AG08395 (cell line): Measurements from ENCODE around the gene DCAKD.

ENCODE experiments used
- DNase-seq: peaks from one replicate; pipeline ENCODE4 v3.0.0; 2012; ENCODE audit warnings: mixed read lengths, low spot score

The DCAKD gene, protein sequence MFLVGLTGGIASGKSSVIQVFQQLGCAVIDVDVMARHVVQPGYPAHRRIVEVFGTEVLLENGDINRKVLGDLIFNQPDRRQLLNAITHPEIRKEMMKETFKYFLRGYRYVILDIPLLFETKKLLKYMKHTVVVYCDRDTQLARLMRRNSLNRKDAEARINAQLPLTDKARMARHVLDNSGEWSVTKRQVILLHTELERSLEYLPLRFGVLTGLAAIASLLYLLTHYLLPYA

DNA sequence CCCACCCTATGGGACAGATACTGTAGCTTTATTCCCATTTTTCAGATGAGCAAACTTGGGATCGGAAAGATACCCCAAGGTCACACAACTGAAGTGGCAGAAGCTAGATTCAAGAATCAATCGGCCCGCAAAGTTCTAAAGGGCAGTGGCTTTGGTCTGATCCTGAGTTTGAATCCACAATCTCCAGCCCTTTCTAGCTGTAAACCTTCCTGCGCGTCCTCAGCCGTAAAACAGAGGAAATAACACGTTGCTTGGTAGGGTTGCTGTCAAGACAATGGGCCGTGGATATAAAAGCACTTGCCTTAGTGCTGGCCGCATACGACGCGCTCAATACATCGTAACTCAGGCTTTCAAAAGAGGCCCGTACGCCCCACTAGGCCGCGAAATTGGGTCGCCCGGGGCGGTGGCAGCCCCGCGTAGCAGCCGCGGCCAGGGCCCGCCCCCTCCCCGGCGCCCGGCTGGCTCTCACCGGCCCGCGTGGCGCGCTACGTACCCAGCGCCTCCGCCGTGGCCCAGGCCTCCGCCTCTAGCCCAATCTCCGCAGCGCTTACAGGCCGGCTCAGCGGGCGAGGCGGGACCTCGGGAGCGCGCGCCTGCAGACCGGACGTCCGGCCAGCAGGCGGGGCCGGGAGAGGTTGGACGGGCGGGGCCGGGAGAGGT, at the start of gene DCAKD:
Gene DCAKD, minus strand, starts transcription at position 573 of the 660 bp plus-strand sequence. CDS start 16,747 bp downstream, outside the sequence.
- peak; percentile 92 for DNase-seq

DNA sequence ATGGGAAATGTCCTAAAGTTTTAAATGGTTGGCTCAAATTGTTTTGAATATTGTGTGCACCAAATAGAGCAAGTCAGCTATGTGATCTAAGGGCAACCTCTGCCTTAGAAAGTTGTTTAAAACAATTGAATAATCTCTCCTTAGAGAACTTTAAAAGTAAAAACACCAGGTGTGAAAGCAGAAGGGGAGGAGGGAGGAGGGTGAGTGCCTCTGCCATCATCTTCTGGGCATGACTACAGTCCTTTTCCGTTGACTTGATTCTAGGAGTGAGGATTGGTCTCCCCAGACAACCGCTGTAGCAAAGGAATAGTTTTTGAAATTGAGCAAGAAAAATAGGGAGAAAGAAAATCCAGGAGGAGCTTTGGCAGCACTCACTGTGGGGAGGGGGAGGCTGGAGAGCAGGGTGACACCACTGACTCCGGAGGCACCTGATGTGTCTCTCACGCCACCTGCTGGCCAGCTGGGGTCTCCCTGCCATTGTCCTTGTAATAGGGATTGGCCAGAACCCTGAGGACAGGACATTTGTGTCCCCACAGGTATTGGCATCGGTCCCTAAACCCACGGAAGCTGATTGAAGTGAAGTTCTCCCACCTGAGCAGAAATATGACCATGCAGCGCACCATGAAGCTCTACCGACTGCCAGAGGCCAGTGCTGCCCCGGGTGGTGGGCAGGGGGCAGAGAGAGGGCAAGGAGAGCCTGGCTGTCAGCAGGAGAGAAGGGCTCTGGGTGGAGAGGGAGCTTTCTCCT, 47.6 kb upstream of the DCAKD start:
- peak; percentile 92 for DNase-seq

DNA sequence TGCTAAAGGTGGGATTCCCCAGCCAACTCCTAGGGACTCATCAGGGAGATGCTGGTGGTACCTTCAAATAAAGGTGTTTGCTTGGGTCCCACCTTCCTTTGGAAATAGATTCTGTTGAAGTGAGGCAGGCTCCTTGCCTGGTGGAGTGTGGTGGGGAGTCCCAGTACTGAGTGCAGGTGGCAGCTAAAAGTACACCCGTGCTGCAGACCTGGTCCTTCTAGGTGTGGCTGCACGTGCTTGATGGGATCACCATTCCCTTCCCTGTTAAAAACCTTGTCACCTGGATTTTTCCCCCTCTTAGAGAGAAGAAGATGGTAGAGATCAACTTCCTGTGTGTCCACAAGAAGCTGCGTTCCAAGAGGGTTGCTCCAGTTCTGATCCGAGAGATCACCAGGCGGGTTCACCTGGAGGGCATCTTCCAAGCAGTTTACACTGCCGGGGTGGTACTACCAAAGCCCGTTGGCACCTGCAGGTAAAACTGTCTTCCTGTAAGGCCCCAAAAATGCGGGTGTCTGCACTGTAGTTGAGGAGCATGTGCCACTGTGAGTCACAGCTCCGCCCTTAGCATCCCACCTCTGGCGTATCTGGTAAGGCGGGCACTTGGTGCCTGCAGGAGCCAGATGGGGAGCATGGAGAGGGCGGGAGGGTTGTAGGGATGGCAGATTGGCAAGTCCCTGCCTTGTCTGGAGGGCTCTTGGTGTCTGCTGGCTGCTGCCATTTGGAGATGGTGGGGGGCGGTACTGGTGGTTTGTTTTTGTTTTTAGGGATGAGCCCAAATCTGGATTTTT, 46.8 kb upstream of the DCAKD start:
- DNase-seq, result no peak

DNA sequence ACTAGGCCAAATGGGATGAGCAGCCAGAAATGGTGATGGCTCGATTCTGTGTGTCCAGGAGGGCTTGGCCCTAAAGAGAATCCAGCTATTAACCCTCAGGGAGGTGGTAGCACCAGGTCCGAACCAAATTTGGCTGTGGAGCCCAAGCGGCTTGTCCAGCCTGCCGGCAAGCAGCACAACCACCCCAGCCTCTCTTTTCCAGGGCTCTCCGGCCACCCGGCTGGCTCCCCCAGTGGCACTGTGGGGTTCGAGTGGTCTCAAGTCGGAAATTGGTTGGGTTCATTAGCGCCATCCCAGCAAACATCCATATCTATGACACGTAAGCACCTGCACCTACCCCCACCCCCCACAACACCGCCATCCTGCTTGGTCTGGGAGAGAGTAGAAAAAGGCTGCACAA, 45.5 kb upstream of the DCAKD start:
- no peak for DNase-seq

DNA sequence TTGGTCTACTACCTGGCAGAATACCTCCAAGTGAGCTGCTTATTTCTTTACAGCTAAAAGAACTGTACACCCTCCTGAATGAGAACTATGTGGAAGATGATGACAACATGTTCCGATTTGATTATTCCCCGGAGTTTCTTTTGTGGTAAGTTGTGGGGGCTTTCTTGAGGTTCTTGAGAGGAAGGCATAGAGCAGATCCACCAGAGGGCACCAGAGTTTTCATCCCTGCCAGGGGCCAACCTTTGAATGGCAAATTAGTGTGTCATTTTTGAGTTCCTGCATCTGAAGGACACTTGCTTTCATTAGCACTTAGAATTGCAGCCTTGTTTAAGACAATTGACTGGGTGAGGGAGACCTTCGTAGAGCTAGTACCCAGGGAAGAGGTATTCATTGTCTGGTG, 44.7 kb upstream of the DCAKD start:
- DNase-seq, result peak; percentile 50

DNA sequence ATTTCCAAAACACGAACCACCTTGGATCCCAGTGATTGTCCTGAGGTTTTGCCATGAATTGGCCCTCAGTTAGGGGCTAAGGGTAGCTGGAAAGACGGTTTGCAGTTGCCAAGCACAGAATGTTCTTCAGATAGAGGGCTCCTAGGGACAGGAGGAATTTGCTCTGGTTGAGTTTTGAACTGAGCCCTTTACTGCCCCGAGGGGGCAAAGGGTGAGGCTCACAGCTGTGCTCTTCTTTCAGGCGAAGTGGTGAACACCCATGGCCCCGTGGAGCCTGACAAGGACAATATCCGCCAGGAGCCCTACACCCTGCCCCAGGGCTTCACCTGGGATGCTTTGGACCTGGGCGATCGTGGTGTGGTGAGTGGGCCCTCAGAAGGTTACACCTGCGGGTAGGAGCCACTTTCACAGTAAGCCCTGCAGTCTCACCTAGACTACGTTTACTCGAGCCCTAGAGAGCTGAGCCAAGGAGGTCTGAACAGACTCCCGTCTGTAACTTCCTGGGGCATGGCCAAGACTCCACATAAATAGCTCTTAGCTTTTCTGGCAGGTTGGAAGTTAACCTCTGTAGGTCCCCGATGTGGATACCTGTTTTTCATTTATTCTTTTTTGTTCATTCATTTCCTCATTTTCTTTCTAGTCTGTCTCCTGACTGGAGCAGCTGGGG, 42.1 kb upstream of the DCAKD start:
- DNase-seq, result no peak

DNA sequence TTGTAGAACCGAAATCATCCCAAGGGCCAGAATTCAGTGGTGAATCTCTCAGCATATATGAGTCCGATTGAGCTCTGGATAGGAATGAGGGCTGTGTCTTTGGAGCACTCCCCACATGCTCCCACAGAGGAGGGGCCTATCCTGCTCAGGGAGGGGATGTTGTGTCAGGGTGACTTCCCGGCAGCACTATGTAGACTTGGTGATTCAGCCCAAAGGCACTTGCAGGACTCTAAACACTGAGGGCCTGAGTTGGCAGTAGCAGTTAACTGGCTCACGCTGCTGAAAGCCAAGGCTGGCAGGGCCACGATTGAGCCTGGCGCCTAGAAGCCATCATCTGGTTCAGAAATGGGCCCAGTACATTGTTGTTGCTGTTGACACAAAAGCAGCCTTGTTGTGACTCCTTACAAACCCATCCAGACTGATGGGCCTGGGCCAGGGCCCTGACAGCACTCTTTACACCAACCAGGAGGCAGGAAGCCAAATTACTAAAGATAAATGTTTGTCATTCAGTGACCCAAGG, 41.5 kb upstream of the DCAKD start:
- DNase-seq, result peak; percentile 99

DNA sequence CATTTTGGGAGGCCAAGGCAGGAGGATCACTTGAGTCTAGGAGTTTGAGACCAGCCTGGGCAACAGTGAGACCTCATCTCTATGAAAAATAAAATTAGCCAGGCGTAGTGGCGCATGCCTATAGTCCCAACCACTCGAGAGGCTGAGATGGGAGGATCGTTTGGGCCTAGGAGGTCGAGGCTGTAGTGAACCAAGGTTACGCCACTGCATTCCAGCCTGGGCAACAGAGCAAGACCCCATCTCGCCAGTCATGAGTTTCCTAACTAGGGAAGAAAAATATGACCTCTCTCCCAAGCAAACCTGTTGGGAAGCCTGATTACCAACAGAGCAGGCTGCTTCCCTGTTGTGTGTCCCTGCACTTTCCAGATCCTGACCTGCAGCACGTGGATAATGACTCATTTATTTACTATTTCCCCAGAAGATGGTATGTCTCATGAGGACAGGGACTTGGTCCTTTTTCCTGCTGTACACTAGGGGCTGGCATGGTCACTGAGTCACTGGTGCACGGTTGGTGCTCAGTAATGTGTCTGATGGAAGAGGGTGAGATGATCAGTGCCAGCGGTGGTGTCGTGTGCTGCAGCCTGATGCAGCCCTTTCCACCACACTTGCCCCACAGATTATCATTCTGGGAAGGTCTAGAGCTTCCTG, 40.5 kb upstream of the DCAKD start:
- no peak for DNase-seq

DNA sequence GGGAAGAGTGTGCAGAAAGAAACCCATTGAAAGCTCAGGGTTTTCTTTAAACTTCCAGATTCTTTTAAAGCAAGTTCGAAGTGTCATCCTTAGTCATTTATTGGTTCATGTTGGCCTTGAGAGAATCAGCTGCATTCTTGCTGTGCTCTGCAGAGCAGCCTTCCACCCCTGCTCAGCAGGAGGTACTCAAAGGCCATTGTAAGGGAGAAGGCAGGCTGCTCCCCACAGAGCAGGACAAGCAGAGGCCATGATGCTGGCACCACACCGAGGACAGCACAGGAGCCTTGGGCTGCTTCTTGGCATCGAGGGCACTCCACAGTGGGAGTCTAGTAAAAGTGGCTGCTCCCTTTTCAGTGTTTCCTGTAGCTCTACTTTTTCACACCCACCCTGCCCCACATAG, 39.3 kb upstream of the DCAKD start:
- no peak for DNase-seq

DNA sequence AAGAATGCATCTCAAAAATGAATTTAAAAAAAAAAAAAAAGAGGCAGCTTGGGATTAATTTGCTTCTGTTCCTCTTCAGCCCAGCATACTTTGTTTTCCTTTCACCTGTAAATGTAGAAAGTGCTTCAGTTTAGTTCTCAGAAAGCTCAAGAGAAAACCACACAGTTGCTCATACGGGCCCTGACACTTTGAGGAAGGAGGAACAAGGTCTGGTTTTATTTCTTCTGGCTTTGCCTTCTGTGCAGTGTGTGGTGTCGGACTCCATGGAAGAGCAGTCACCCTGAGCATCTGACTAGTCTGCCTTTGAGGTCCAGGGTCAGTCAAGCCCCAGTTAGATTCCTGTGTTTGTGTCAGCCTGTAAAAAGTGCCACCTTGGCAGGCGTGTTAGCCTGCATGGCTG, 37.3 kb upstream of the DCAKD start:
- no peak for DNase-seq

DNA sequence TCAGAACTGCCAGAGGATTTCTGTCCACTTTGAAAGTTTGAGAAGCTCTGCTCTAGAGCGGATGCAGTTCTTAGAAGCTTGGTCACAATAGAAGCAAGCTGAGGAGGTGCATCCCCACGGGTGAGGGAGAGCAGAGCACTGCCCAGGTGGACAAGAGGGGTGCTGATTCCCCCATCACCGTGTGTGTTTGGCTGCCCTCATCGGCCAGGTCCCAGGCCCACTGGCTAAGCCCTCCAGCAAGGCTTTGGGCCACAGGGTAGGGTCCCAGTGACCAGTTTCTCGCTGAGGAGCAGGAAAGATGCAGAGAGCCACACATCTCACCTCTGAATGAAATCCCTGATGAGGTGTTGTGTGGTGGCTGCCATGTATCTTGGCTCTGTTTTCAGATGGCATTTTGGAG, 36.5 kb upstream of the DCAKD start:
- DNase-seq, result no peak

DNA sequence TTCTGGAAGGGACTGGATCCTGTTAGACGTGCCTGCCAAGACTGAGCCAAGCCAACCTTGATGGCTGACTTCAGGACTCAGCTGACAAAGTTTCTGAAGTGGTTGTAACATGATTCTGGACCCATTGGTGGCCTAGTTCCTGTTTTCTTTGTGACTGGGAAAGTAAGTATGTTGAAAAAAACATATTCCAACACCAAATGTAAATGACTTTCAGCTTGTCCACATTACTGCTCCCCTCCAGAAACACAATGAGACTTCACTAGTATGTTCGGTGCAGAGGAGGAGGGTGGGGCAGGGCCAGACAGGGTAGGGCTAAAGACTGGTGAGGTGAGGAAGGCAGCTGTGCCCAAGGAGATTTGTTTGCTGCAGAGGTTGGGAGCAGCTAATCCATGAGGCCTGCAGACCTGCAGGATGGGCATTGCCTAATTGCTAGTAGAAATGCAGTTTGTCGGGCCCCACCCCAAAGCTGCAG, 36.1 kb upstream of the DCAKD start:
- DNase-seq, result no peak

DNA sequence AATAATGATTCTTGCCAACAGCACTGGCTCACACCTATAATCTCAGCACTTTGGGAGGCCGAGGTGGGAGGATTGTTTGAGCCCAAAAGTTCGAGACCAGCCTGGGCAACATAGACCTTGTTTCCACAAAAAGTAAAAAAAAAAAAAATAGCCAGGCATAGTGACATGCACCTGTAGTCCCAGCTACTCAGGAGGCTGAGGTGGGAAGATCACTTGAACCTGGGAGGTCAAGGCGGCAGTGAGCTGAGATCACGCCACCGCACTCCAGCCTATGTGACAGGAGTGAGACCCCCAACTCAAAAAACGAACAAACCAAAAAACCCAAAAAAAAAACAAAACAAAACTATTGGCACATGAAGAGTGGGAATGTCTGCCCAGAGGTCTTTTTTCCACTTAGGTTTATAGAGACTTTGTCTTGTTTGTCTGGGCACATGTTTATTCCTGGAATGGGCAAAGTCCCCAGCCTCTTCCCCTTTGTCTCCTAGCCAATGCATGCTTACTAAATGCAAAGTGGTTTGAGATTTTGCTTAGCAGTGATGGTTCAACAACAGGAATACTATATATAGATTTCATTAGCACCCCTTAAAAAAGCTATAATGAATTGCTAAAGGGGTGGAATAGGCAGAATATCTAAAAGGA, 35.6 kb upstream of the DCAKD start:
- DNase-seq, result no peak

DNA sequence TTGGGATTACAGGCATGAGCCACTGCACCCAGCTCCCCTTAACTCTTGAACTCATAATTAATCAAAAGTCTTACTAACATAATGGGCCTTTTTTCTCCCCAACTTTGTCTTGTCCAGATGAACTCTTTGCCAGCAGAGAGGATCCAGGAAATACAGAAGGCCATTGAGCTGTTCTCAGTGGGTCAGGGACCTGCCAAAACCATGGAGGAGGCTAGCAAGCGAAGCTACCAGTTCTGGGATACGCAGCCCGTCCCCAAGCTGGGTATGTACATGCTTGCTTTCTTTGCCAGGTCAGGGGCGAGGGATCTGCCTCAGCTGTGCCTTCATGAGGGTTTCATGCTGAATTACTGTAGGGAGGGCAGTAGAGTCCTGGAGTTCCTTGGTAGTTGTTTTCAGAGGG, 35.0 kb upstream of the DCAKD start:
- DNase-seq, result no peak

DNA sequence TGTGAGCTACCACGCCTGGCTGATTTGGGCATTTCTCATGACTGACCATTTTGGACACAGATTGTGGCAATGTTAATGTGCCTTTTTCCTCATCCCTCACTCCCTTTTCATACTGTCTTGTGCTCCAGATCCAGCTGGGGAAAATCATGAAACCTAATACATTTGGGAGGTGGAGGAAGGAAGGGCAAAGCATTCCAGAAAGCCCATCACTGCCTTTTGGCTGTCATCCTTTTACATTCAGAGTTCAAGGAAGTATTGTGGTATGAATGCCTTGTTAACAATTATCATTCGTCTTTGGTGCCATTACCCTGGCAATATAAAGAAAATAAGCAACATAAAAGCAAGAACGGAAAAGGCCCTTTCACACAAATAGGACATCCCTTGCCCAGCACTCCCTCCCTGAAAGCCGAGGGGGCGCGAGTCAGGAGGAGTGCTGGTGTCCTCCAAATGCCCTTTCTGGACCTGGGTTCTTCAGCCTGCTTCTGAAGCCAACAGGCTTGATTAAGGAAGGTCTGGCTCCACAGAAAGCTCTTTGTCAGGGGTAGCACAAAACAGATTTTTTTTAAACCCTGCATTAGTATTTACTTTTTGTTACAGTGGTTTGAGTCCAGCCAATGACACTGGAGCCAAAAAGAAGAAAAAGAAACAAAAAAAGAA, 29.7 kb upstream of the DCAKD start:
- DNase-seq, result no peak

DNA sequence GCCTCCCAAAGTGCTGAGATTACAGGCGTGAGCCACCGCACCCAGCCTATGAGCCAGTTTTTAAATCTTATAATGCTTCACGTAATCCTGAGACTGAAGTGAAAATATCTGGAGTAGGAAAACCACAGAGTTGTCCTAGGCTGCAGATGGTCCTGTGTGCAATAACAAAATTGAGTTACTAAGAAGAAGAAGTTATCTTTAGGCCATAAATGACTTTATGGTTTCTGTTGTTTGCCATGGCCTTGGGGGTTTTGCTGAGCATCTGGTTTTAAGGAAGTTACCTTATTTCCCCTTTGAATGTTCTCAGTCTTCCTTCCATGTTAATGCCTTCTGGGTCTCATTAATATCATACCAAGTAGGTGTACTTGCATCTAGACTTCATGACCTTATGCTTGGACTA, 26.2 kb upstream of the DCAKD start:
- DNase-seq, result no peak

DNA sequence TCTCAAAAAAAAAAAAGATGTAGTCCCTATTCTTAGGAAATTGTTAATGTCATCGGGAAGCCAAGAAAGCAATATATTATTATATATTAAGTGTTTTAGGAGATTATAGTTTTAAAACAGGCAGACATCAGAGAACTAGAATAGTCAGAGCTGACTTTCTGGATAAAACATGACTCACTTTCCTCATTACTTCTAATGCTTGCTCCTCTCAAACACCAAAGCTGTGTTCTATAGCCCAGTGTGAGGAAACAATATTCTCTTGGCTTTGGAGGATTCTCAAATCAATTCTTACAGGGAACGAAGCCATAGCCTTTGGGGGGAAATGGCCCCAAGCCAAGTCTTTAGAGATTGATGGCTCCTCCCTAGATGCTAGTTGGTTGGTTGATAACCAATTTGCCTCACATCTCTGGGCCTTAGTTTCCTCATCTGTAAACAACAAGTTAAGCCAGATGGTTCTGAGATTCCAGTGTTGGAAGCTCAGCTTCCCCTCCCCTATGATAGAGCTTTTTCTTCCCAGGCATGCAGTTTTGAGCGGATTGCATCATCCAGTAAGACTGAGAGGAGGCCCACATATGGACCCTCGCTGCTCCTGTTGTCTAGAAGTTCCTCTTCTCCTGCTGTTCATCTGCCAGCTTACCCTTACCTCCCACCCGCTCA, 22.1 kb upstream of the DCAKD start:
- peak; percentile 72 for DNase-seq

DNA sequence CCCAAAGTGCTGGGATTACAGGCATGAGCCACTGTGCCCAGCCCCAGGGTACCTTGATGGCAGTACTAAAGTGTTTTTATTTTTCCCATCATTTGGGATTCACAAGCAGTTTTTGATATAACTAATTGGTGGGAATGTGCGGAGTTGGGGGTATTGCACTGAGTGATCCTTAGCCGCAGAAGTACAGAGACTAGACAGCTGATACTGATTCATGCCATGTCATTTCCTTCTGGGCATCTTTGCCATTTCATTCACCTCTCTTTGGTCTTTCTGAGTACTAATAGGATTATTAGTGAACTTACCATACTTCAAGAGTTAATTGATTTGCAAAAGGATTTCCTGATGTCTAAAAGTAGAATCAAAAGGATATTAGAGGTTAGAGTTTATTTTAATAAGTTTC, 19.4 kb upstream of the DCAKD start:
- DNase-seq, result no peak

DNA sequence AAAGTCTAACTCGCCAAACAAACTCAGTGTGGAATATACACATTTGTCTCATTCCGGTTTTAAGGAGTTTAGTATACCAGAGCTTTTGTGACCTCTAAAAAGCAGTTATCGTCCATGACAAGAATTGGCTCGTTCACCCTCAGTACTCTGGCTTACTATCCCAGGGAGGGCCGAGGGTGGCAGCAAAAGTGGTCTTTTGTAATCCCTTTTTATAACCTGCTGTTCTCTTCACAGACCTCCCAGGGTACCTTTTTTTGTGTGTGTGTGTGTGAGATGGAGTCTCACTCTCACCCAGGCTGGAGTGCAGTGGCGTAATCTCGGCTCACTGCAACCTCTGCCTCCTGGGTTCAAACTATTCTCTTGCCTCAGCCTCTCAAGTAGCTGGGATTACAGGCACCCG, 18.6 kb upstream of the DCAKD start:
- DNase-seq, result no peak

DNA sequence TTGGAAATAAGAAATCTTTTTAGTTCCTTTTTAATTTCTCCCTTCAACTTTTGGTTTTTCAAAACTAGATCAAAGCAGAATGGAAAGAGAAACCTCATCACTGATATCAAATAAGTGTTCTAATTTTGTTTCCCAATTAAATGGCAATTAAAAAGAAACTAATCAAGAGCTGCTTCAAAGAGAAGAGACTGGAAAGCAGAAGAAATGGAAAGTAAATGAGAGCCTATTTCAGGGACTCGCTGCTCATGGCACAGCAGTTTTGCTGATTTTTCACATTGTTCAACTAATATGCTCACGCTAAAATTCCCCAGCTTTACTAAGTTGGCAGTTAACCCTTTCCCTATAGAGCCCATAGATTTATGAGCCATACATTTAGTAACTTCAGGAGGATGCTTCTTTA, 16.2 kb upstream of the DCAKD start:
- DNase-seq, result no peak
